CD4-positive, alpha-beta T cell treated with Interleukin-2 at 100 ng/mL for 4 hours (primary cell): Measurements from ENCODE around the gene NPAS3.

Experiments
- DNase-seq: peaks from one replicate; pipeline ENCODE4 v3.0.0-alpha.2; 2020; ENCODE audit warnings: low spot score

The NPAS3 gene

GRCh38 chr14:33016613-33017012 lies 77.9 kb downstream of the NPAS3 start:
- no peak for DNase-seq

DNA sequence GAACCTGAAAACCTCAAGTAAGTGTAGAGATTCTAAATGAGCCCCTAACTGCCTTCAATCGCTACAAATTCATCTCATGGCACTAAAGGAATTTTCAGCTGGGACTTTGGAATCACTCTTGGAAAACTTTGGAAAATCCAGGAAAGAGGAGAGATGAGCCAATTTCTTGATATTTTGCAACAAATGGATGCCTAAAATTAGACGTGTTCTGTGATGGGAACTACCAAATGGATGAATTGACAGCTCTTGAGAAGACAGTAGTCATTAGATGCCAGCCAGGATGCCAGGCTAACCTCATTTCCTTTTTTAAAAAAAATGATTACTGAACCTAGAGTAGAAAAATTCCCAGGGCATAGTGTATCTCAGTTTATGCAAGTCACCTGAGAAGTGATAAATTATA lies 78.3 kb downstream of the NPAS3 start:
- no peak for DNase-seq

DNA sequence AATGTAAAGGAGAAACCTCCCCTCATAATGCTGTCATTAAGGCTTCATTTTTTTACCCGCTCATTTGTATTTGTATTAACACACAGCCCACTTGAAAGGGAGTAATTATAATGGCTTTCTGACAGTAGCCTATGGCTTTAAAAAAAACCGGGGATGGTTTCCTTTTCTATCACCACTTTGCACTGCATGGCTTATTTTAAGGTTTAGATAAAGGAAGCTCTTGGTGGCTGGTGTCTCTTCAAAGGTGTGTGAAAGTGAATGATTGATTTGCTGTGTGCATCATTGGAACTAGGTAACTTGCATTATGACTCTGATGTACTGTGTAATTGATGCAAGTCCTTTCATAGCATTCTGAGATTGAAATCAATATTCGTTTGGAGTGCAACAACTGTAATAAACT lies 80.7 kb downstream of the NPAS3 start:
- DNase-seq = no peak

- DNase-seq = no peak
These were observed 88.3 kb downstream of the NPAS3 start for GRCh38 chr14:33026850-33027430.

GRCh38 chr14:33029511-33029910 lies 90.8 kb downstream of the NPAS3 start:
- DNase-seq = no peak

- DNase-seq = no peak
These were observed 91.7 kb downstream of the NPAS3 start for GRCh38 chr14:33030386-33030785.

DNA sequence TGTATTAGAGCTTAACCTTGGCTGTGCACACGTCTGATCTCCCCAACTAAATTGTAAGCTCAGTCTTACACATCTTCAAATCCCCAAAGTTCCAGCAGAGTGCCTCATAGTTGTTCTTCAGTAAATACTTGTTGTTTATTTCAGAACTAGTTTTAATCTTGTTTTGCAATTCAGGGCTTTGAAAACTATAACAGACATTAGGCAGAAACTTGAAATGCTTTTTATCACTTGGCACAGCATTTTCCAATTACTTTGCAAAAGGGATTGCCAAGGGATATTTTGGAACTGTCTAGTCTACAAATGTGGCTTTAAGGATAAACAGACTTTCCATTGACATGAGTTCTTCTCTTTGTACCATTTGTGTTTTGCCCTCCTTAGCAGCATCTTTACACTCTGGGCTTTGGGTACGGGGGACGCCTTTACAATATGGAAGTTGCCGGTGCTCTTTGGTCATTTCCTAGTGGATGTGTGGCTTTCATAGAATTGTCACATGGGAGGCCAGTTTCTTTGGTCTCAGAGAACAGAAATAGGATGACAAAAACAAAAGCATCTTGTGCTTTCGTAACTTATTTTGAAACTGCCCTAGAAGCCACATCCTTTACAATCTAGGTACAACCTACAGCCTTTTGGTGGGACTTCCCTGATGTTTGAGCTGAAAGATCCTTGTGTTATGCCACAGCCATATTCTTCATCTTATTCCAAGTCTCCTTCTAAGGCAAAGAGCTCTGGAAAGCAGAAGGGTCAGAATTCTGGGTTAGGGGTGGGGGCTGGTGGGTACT lies 96.9 kb downstream of the NPAS3 start:
- no peak for DNase-seq

DNA sequence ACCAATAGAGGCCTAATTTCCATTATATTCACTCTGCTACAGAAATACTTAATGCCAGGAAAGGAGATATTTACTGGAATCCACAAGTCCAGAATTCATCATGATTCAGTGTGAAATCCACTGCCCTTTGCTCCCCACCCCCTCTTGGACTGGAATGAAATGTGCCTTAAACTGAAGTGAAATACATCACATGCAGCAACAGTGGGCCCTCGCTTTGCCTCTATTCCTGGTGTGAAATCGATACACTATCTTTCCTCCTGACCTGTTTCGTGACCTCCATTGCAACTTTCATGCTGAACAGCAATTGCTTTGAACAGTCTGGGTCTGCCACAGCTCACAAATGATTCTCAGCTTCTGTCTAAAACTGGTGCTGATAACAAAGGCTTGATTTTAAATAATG lies 100.6 kb downstream of the NPAS3 start:
- no peak for DNase-seq

GRCh38 chr14:33040372-33041140 lies 101.9 kb downstream of the NPAS3 start:
- no peak for DNase-seq

GRCh38 chr14:33042591-33042990 lies 103.9 kb downstream of the NPAS3 start:
- DNase-seq = no peak

- no peak for DNase-seq
These were observed 107.1 kb downstream of the NPAS3 start for GRCh38 chr14:33045760-33046159.

DNA sequence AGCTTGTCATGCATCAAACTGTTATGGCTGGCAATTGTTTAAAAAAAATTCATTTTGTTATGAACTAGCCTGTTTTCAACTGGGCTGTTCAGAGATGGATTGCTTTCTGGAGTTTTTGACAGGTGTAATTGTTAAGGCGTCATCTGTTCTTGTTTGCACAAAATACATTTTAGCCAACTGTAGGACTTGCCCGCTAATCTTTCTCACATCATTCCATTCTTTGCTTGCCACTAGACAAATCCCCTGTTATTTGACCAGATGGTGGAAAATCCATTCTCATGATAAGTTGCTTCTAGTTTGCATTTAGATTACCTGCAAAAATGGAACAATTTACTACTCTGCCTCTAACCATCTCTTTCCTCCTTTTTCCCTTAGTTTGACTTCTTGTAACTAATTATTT lies 114.3 kb downstream of the NPAS3 start:
- no peak for DNase-seq

GRCh38 chr14:33056213-33056612 lies 117.5 kb downstream of the NPAS3 start:
- no peak for DNase-seq

- DNase-seq = no peak
These were observed 118.9 kb downstream of the NPAS3 start for GRCh38 chr14:33057585-33057984.

- DNase-seq = no peak
These were observed 123.1 kb downstream of the NPAS3 start for GRCh38 chr14:33061667-33062325.

- DNase-seq = no peak
These were observed 123.8 kb downstream of the NPAS3 start for GRCh38 chr14:33062476-33062875.

DNA sequence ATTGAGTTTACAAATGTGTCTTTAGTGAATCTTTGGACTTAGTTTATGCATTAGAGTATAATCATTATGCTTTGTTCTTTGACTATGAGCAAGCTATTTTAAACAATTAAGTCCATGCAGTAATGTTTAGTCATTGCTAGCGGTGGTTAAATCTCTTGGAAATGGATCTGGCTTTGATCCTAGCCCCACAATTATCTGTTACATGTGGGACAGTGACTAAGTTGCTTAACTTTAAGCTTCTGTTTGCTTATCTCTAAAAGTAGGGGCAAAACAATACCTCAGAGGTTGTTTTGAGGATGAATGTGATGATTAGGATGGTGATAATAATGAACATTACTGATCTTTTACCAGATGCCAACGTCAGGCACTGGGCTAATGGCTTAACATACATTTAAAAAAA lies 124.2 kb downstream of the NPAS3 start:
- DNase-seq = no peak

GRCh38 chr14:33063521-33063920 lies 124.8 kb downstream of the NPAS3 start:
- no peak for DNase-seq

GRCh38 chr14:33065634-33066033 lies 127.0 kb downstream of the NPAS3 start:
- no peak for DNase-seq

DNA sequence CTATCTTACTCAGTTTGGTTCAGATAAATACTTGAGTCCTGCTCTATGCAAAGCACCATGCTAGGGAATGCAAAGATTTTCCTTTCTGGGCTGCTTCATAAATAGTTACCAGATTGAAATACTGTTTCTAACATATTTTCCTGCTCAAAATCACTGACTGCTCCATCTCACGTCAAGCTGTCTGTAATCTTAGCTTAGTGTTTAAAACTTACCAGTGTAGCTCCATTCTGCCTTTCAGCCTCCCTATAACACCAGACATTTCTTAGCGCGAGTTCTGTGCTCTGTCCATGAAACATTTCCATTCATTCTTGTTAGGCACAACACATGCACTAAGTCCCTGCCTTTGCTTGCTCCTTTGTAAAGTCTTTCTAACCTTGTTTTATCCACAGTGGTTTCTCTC lies 129.4 kb downstream of the NPAS3 start:
- no peak for DNase-seq

- DNase-seq = no peak
These were observed 129.9 kb downstream of the NPAS3 start for GRCh38 chr14:33068626-33069025.

DNA sequence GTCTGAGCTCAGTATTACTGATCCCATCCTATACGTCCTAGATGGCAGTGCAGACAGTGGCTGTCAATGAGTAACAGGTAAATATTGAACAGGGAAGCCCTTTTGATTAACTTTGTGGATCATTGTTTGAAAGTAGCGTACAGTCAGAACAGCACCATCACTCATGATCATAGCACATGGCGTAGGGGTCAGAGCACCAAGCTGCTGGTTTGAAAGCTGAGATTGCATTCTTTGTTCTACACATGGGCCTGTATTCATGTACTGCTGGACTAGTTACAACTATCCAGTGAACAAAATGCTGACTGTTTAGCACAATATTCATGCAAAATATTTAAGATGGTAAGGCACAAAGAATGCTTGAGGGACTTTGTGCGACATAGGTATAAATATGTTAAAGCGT lies 131.8 kb downstream of the NPAS3 start:
- DNase-seq = no peak

DNA sequence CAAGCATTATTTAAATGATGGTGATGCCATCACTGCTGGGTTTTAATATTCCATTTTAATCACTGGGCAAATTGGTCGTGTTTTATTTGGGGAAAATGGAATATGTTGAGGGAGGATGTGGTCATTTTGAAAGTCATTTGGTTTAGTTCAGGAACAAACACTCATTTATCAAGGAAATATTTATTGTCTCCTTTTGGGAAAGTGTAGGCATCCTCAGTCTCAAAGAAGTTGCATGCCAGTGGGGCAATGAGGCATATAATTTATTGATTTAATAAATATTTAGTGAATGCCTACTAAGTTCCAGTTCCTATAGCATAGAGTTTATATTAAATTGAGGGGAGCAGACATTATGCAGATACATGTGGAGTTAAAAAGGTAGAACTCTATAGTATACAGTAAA lies 134.3 kb downstream of the NPAS3 start:
- no peak for DNase-seq
